Measurements from ENCODE around the gene ALB.

ALB gene

DNA sequence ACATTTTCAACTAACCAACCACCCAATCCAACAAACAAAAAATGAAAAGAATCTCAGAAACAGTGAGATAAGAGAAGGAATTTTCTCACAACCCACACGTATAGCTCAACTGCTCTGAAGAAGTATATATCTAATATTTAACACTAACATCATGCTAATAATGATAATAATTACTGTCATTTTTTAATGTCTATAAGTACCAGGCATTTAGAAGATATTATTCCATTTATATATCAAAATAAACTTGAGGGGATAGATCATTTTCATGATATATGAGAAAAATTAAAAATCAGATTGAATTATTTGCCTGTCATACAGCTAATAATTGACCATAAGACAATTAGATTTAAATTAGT, 27.7 kb downstream of the ALB start:
- DNase-seq (ENCODE audit: low read depth, low spot score), result no peak
- Histone ChIP-seq H3K27ac (no peak overlapping the region), H3K36me3 (ENCODE audit: insufficient read depth, low read length) (no peaks in the 10 kb centered on the region), H3K4me3 (no peak overlapping the region), H3K9ac (ENCODE audit: insufficient read length) (no peak overlapping the region), H3K9me3 (ENCODE audit: low read depth, low read length) (no peaks in the 10 kb centered on the region)
- no peak for TF ChIP-seq FOXP2 (optimal IDR thresholded peaks at IDR 0.05; ENCODE audit: control extremely low read depth, extremely low read length, insufficient read depth)

DNA sequence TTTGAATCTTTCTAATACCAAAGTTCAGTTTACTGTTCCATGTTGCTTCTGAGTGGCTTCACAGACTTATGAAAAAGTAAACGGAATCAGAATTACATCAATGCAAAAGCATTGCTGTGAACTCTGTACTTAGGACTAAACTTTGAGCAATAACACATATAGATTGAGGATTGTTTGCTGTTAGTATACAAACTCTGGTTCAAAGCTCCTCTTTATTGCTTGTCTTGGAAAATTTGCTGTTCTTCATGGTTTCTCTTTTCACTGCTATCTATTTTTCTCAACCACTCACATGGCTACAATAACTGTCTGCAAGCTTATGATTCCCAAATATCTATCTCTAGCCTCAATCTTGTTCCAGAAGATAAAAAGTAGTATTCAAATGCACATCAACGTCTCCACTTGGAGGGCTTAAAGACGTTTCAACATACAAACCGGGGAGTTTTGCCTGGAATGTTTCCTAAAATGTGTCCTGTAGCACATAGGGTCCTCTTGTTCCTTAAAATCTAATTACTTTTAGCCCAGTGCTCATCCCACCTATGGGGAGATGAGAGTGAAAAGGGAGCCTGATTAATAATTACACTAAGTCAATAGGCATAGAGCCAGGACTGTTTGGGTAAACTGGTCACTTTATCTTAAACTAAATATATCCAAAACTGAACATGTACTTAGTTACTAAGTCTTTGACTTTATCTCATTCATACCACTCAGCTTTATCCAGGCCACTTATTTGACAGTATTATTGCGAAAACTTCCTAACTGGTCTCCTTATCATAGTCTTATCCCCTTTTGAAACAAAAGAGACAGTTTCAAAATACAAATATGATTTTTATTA, 28.3 kb downstream of the ALB start:
- no peaks in the 10 kb centered on the region for H3K9me3 ChIP-seq (ENCODE audit: low read depth, low read length)
- H3K4me3 ChIP-seq, result no peak overlapping the region
- no peak overlapping the region for H3K9ac ChIP-seq (ENCODE audit: insufficient read length)
- no peaks in the 10 kb centered on the region for H3K36me3 ChIP-seq (ENCODE audit: insufficient read depth, low read length)
- TF ChIP-seq FOXP2 (optimal IDR thresholded peaks at IDR 0.05; ENCODE audit: control extremely low read depth, extremely low read length, insufficient read depth), result no peak
- H3K27ac ChIP-seq, result no peak overlapping the region
- no peak for DNase-seq (ENCODE audit: low read depth, low spot score)

DNA sequence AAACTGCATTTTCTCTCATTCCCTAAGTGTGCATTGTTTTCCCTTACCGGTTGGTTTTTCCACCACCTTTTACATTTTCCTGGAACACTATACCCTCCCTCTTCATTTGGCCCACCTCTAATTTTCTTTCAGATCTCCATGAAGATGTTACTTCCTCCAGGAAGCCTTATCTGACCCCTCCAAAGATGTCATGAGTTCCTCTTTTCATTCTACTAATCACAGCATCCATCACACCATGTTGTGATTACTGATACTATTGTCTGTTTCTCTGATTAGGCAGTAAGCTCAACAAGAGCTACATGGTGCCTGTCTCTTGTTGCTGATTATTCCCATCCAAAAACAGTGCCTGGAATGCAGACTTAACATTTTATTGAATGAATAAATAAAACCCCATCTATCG, 29.1 kb downstream of the ALB start:
- no peak overlapping the region for H3K4me3 ChIP-seq
- no peak overlapping the region for H3K27ac ChIP-seq
- H3K9ac ChIP-seq (ENCODE audit: insufficient read length), result no peak overlapping the region
- H3K36me3 ChIP-seq (ENCODE audit: insufficient read depth, low read length), result no peaks in the 10 kb centered on the region
- TF ChIP-seq POLR2AphosphoS5 (IDR thresholded peaks at IDR 0.05; ENCODE audit: borderline replicate concordance, low read depth, low read length), result no peak
- DNase-seq (ENCODE audit: low read depth, low spot score), result no peak
- H3K9me3 ChIP-seq (ENCODE audit: low read depth, low read length), result no peaks in the 10 kb centered on the region

DNA sequence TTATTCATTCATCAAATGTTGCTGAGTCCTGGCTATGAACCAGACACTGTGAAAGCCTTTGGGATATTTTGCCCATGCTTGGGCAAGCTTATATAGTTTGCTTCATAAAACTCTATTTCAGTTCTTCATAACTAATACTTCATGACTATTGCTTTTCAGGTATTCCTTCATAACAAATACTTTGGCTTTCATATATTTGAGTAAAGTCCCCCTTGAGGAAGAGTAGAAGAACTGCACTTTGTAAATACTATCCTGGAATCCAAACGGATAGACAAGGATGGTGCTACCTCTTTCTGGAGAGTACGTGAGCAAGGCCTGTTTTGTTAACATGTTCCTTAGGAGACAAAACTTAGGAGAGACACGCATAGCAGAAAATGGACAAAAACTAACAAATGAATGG, 30.2 kb downstream of the ALB start:
- Histone ChIP-seq H3K9me3 (ENCODE audit: low read depth, low read length) (no peaks in the 10 kb centered on the region), H3K27ac (no peak overlapping the region), H3K9ac (ENCODE audit: insufficient read length) (no peak overlapping the region), H3K36me3 (ENCODE audit: insufficient read depth, low read length) (no peaks in the 10 kb centered on the region), H3K4me3 (no peak overlapping the region)
- DNase-seq (ENCODE audit: low read depth, low spot score), result no peak
- TF ChIP-seq EZH2 (IDR thresholded peaks at IDR 0.05) (no peak), POLR2AphosphoS5 (IDR thresholded peaks at IDR 0.05; ENCODE audit: borderline replicate concordance, low read depth, low read length) (no peak), FOXP2 (optimal IDR thresholded peaks at IDR 0.05; ENCODE audit: control extremely low read depth, extremely low read length, insufficient read depth) (no peak)

DNA sequence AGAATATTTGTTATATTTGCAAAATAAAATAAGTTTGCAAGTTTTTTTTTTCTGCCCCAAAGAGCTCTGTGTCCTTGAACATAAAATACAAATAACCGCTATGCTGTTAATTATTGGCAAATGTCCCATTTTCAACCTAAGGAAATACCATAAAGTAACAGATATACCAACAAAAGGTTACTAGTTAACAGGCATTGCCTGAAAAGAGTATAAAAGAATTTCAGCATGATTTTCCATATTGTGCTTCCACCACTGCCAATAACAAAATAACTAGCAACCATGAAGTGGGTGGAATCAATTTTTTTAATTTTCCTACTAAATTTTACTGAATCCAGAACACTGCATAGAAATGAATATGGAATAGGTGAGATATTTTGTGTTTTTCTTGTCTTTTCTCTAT, 31.9 kb downstream of the ALB start, which contains the start of gene AFP:
Gene AFP (plus strand): TSS at position 238 of the 400 bp plus-strand sequence. CDS start 42 bp downstream, at position 280.
- DNase-seq (ENCODE audit: low read depth, low spot score), result no peak
- H3K9me3 ChIP-seq (ENCODE audit: low read depth, low read length), result no peaks in the 10 kb centered on the region
- TF ChIP-seq FOXP2 (optimal IDR thresholded peaks at IDR 0.05; ENCODE audit: control extremely low read depth, extremely low read length, insufficient read depth), result no peak
- TF ChIP-seq EZH2 (IDR thresholded peaks at IDR 0.05), result no peak
- TF ChIP-seq POLR2AphosphoS5 (IDR thresholded peaks at IDR 0.05; ENCODE audit: borderline replicate concordance, low read depth, low read length), result no peak
- H3K9ac ChIP-seq (ENCODE audit: insufficient read length), result no peak within 1 kb of the TSS
- H3K36me3 ChIP-seq (ENCODE audit: insufficient read depth, low read length), result no peaks in the 10 kb centered on the region
- no peak within 1 kb of the TSS for H3K4me3 ChIP-seq
- H3K27ac ChIP-seq, result no peak within 1 kb of the TSS

DNA sequence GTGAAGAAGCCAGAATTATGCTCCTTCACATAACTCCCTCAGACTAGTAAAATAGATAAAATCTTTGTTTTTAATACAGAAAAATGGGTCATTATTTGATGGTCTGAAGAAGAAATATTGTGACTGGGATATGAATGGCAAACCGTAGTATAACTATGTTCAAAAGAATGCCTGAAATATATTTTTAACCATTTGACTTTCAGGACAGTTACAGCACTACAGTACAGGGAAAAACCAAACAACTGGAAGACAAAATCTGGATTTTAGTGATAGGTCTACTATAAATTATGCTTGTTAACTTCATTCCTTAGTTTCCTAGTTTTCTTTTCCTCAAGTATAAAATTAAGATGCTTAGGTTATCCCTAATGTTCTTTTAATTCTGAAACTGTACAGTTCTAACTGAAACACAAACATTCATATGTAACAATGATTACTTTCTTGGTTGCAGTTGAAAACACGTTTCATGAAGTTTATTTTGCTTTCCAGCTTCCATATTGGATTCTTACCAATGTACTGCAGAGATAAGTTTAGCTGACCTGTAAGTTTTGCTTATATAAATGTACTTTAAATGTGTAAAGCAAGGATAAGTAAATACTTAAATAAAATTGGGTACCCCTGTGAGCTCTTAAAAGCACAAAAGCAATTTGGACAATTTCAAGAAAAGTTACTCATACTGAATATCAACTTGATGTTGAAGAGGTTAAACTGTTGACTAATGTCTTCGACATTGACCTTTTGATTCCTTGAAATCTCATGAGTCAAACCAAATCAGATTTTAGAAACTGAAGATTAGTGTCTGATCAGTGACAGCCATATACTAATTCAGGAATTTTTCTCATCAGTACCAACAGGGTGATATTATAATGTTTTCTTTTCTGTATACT, 32.8 kb downstream of the ALB start:
- TF ChIP-seq FOXP2 (optimal IDR thresholded peaks at IDR 0.05; ENCODE audit: control extremely low read depth, extremely low read length, insufficient read depth) (no peak), POLR2AphosphoS5 (IDR thresholded peaks at IDR 0.05; ENCODE audit: borderline replicate concordance, low read depth, low read length) (no peak), EZH2 (IDR thresholded peaks at IDR 0.05) (no peak)
- no peak overlapping the region for H3K27ac ChIP-seq

DNA sequence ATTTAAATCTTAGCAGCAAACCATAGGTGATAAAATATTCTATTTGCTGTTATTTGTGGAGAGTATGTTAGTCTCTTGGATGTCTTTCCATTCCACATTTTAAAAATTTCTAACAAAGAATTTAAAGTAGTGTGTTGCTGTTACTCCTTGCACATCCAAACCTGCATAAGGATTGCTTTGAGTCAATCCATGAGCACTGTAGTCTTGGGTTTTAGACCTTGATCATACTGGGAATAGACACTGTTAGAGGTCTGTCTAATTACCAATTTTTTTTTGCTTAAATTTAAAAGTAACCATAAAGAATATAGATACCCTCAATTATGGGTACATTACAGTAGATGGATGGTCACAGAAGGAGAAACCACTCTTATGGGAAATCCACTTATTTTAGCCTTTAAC, 33.5 kb downstream of the ALB start:
- DNase-seq (ENCODE audit: low read depth, low spot score), result no peak
- TF ChIP-seq EZH2 (IDR thresholded peaks at IDR 0.05) (no peak), POLR2AphosphoS5 (IDR thresholded peaks at IDR 0.05; ENCODE audit: borderline replicate concordance, low read depth, low read length) (no peak), FOXP2 (optimal IDR thresholded peaks at IDR 0.05; ENCODE audit: control extremely low read depth, extremely low read length, insufficient read depth) (no peak)

More for the DNA sequence above, 32.8 kb downstream of the ALB start:
- Histone ChIP-seq H3K36me3 (ENCODE audit: insufficient read depth, low read length) (no peaks in the 10 kb centered on the region), H3K9ac (ENCODE audit: insufficient read length) (no peak overlapping the region), H3K4me3 (no peak overlapping the region), H3K9me3 (ENCODE audit: low read depth, low read length) (no peaks in the 10 kb centered on the region)
- DNase-seq (ENCODE audit: low read depth, low spot score), result no peak

DNA sequence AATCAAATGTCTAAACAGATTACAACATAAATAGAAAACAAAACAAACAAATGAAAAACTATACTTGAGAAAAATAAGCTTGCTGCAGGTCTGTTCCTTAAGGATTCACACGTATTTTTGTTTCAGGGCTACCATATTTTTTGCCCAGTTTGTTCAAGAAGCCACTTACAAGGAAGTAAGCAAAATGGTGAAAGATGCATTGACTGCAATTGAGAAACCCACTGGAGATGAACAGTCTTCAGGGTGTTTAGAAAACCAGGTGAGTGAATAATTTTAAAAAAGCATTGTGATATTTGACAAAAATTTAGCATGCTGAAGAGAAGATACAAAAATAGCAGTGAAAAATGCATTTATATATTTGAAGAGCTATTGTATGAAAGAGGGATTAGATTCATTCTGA, 34.0 kb downstream of the ALB start:
- Histone ChIP-seq H3K36me3 (ENCODE audit: insufficient read depth, low read length) (no peaks in the 10 kb centered on the region), H3K4me3 (no peak overlapping the region), H3K9me3 (ENCODE audit: low read depth, low read length) (no peaks in the 10 kb centered on the region), H3K27ac (no peak overlapping the region), H3K9ac (ENCODE audit: insufficient read length) (no peak overlapping the region)
- no peak for TF ChIP-seq POLR2AphosphoS5 (IDR thresholded peaks at IDR 0.05; ENCODE audit: borderline replicate concordance, low read depth, low read length)
- no peak for TF ChIP-seq FOXP2 (optimal IDR thresholded peaks at IDR 0.05; ENCODE audit: control extremely low read depth, extremely low read length, insufficient read depth)
- no peak for TF ChIP-seq EZH2 (IDR thresholded peaks at IDR 0.05)
- DNase-seq (ENCODE audit: low read depth, low spot score), result no peak

More for the DNA sequence above, 33.5 kb downstream of the ALB start:
- Histone ChIP-seq H3K9me3 (ENCODE audit: low read depth, low read length) (no peaks in the 10 kb centered on the region), H3K36me3 (ENCODE audit: insufficient read depth, low read length) (no peaks in the 10 kb centered on the region), H3K4me3 (no peak overlapping the region), H3K27ac (no peak overlapping the region), H3K9ac (ENCODE audit: insufficient read length) (no peak overlapping the region)

All from SK-N-MC (cell line).